ENCODE results near the gene FLYWCH2. TPM values are rescaled to one million over a fixed set of nuclear protein-coding genes. Genes with fewer than 3 reads are reported as not detected.

FLYWCH2 gene
- 22.7 and 23.2 TPM in 2 replicates for polyA plus RNA-seq (2011; rRNA removed)
- 67.8 and 89.3 TPM in 2 replicates for polyA plus RNA-seq (2012; cell fraction: cytosol; rRNA removed)
- 52.7 and 59.0 TPM in 2 replicates for polyA plus RNA-seq (2012; cell fraction: nucleus; rRNA removed)
- polyA plus RNA-seq (2017; fragmentation: RNase III; extraction: RNeasy Plus Mini Kit Qiagen cat#74134 plus additional on column Dnase treatment) = 40.1 to 42.1 TPM (median 41.2 TPM) in 3 replicates
- polyA minus RNA-seq (2011; rRNA and poly(A)+ RNA removed) = 6.4 and 7.4 TPM in 2 replicates

GRCh38 chr16:2882650-2883457 is at the start of gene FLYWCH2:
Gene FLYWCH2 (plus strand): TSS chr16:2883215. CDS start chr16:2896450, 13,235 bp downstream.
- peak; percentile 97 to 99 for DNase-seq (ENCODE audit: low read depth in 1 of 2, low spot score in 1 of 2)
- TF ChIP-seq JUN (IDR thresholded peaks at IDR 0.05) (peak; percentile 43 to 61; a peak in 3 of 5 replicates), POLR2A (IDR thresholded peaks at IDR 0.05; ENCODE audit: low read length) (peak; percentile 87), CHD4 (IDR thresholded peaks at IDR 0.05; ENCODE audit: borderline replicate concordance) (no peak), EHF (CRISPR knock-in tag; IDR thresholded peaks at IDR 0.05) (no peak), PBX3 (IDR thresholded peaks at IDR 0.05) (no peak), ZFP36 (IDR thresholded peaks at IDR 0.05; ENCODE audit: borderline replicate concordance, partially characterized antibody) (no peak), E2F6 (IDR thresholded peaks at IDR 0.05; ENCODE audit: borderline replicate concordance, low read depth) (peak; percentile 46; the same call in 1 of the 2 replicates), BCL3 (IDR thresholded peaks at IDR 0.05) (peak; percentile 43; the same call in 2 of the 3 replicates), MAX (IDR thresholded peaks at IDR 0.05) (0 out of 2 replicates have a peak, but pooled peaks have one; percentile 43), CBX8 (IDR thresholded peaks at IDR 0.05) (no peak), PHF8 (IDR thresholded peaks at IDR 0.05; ENCODE audit: borderline replicate concordance, low read depth) (peak; percentile 42), NFE2L2 (conservative IDR thresholded peaks at IDR 0.05; ENCODE audit: low read length) (no peak), RFX5 (IDR thresholded peaks at IDR 0.05) (peak; percentile 78), HOXB5 (CRISPR knock-in tag; IDR thresholded peaks at IDR 0.05) (0 out of 2 replicates have a peak, but pooled peaks have one; percentile 15)
- peaks cover 5% of the 10 kb centered on the region; the same call in 2 of the 3 replicates for H3K4me1 ChIP-seq
- ChIA-PET POLR2A (interaction anchor here (0.8 to 3.8 kb wide), 17 partner anchors 9 to 209 kb away, joined by 3 to 62 read pairs (median 4); partner anchors contain the start of genes FLYWCH1, KCTD5 and SRRM2), CTCF (interaction anchor here (0.6 to 6.6 kb wide), 11 partner anchors 8 to 1390 kb away, joined by 3 to 52 read pairs (median 5); partner anchors contain the start of gene TFAP4)
- peak; percentile 95 to 98 for ATAC-seq
- no peaks in the 10 kb centered on the region for H3K9me3 ChIP-seq
- peak within 1 kb of the TSS; percentile 96 to 97 for H3K27ac ChIP-seq
- H3K4me3 ChIP-seq = peak within 1 kb of the TSS; percentile 94
- peak within 1 kb of the TSS; percentile 99 for H3K4me2 ChIP-seq
- no peak for FAIRE-seq
- under 1% methylated on average over 23 of the region's 73 CpGs for WGBS (ENCODE audit: missing lambda C conversion rate)

- no peak for DNase-seq (ENCODE audit: low read depth in 1 of 2, low spot score in 1 of 2)
- 76% methylated on average over 6 of the region's 7 CpGs for WGBS (ENCODE audit: missing lambda C conversion rate)
- CTCF ChIA-PET = no interaction called here
- no peak overlapping the region for H3K4me2 ChIP-seq
- TF ChIP-seq E2F6 (IDR thresholded peaks at IDR 0.05; ENCODE audit: borderline replicate concordance, low read depth) (no peak), RAD21 (conservative IDR thresholded peaks at IDR 0.05 in 1 of 2, IDR thresholded peaks at IDR 0.05 in 1 of 2) (no peak), KDM5A (IDR thresholded peaks at IDR 0.05) (no peak), CTCF (IDR thresholded peaks at IDR 0.05) (no peak), EHF (CRISPR knock-in tag; IDR thresholded peaks at IDR 0.05) (no peak), POLR2A (IDR thresholded peaks at IDR 0.05; ENCODE audit: low read length) (no peak), MAZ (IDR thresholded peaks at IDR 0.05; ENCODE audit: borderline replicate concordance, low read depth, low read length) (no peak)
- no peak for ATAC-seq
- H3K27ac ChIP-seq = no peak overlapping the region
- no peak for FAIRE-seq
- no peak overlapping the region for H3K4me3 ChIP-seq
- H3K4me1 ChIP-seq = peaks cover 39% of the 10 kb centered on the region
- POLR2A ChIA-PET = no interaction called here
- no peaks in the 10 kb centered on the region for H3K9me3 ChIP-seq
Observed at GRCh38 chr16:2833776-2834175, 49.2 kb upstream of the FLYWCH2 start.

Measured in A549 (cell line).